ENCODE results near the gene RSPH1. TPM values are rescaled to one million over a fixed set of nuclear protein-coding genes. Genes with fewer than 3 reads are reported as not detected.

RSPH1 gene
- polyA plus RNA-seq, 1 of the 3 experiments (the other 2 are of a cell fraction): 0.97 TPM

GRCh38 chr21:42507418-42507817, 11.4 kb upstream of the RSPH1 start:
- Histone ChIP-seq H3K4me2 (no peak overlapping the region), H2AFZ (ENCODE audit: low read depth) (no peak overlapping the region), H3F3A (replicated peaks; ENCODE audit: insufficient read depth) (no peaks in the 10 kb centered on the region), H3K79me2 (ENCODE audit: insufficient read depth) (no peaks in the 10 kb centered on the region), H3K36me3 (replicated peaks in 1 of 2; ENCODE audit: control insufficient read depth in 1 of 2, insufficient read depth in 2 of 2, low read length in 1 of 2) (no peaks in the 10 kb centered on the region), H3K4me3 (ENCODE audit: low read depth in 2 of 2, low read length in 1 of 2) (no peak overlapping the region), H3K9me2 (no peaks in the 10 kb centered on the region), H3K4me1 (ENCODE audit: control insufficient read depth in 1 of 2, insufficient read depth in 2 of 2, low read depth in 1 of 2, low read length in 1 of 2) (no peaks in the 10 kb centered on the region; a peak in 1 of 4 replicates), H3K27me3 (ENCODE audit: insufficient read depth) (peaks cover 6% of the 10 kb centered on the region; the same call in 1 of the 2 replicates), H3K9ac (no peak overlapping the region), H4K20me1 (ENCODE audit: insufficient read depth) (no peaks in the 10 kb centered on the region), H3K27ac (ENCODE audit: low read depth in 2 of 2, low read length in 1 of 2) (no peak overlapping the region), H3K9me3 (no peaks in the 10 kb centered on the region)
- ChIA-PET CTCF (no interaction called here), POLR2A (no interaction called here)
- TF ChIP-seq TCF12 (IDR thresholded peaks at IDR 0.05): no peak
- TF ChIP-seq FOSL2 (IDR thresholded peaks at IDR 0.05; ENCODE audit: borderline replicate concordance, low read depth): no peak
- TF ChIP-seq GATA2 (CRISPR knock-in tag; IDR thresholded peaks at IDR 0.05): no peak
- TF ChIP-seq SMC3 (IDR thresholded peaks at IDR 0.05; ENCODE audit: low read depth, low read length): no peak
- TF ChIP-seq TAF1 (IDR thresholded peaks at IDR 0.05; ENCODE audit: borderline replicate concordance, low read depth, low read length): no peak
- no peak for TF ChIP-seq USF2 (IDR thresholded peaks at IDR 0.05; ENCODE audit: borderline replicate concordance, low read depth, low read length)
- no peak for TF ChIP-seq MEF2A (IDR thresholded peaks at IDR 0.05; ENCODE audit: borderline replicate concordance, low read depth)
- no peak for TF ChIP-seq CHD2 (IDR thresholded peaks at IDR 0.05; ENCODE audit: low read length, partially characterized antibody)
- no peak for TF ChIP-seq FOXJ3 (CRISPR knock-in tag; IDR thresholded peaks at IDR 0.05)
- no peak for TF ChIP-seq RXRA (IDR thresholded peaks at IDR 0.05; ENCODE audit: borderline replicate concordance, low read depth)
- no peak for TF ChIP-seq SIN3A (IDR thresholded peaks at IDR 0.05; ENCODE audit: borderline replicate concordance, low read depth, low read length)
- no peak for TF ChIP-seq YY1 (IDR thresholded peaks at IDR 0.05; ENCODE audit: low read depth)
- no peak for TF ChIP-seq RCOR1 (IDR thresholded peaks at IDR 0.05; ENCODE audit: low read length)
- no peak for TF ChIP-seq IRF3 (IDR thresholded peaks at IDR 0.05; ENCODE audit: low read depth, low read length)
- TF ChIP-seq TEAD4 (IDR thresholded peaks at IDR 0.05; ENCODE audit: borderline replicate concordance, insufficient read depth): no peak
- no peak for TF ChIP-seq REST (IDR thresholded peaks at IDR 0.05; ENCODE audit: low read depth, low read length)
- WGBS (ENCODE audit: low lambda C conversion rate): 53% methylated on average over 4 of the region's 4 CpGs
- DNase-seq: no peak
